Choroid plexus epithelial cell (primary cell): ENCODE data around the gene GARNL3.

ENCODE experiments used
- DNase-seq: peaks from one replicate; pipeline ENCODE4 v3.0.0-alpha.2; 2010; ENCODE audit warnings: low read depth
- H3K4me3 ChIP-seq: 2 replicates; pipeline ENCODE4 v1.5.1; 2011; ENCODE audit warnings: low read depth, mild to moderate bottlenecking, control low read depth, low read length, moderate library complexity
- TF ChIP-seq, protein P1 (sequence below): conservative IDR thresholded peaks from 2 replicates; pipeline ENCODE4 v1.5.1; 2011; ENCODE audit warnings: low read depth, mild to moderate bottlenecking, control low read depth, inconsistent platforms, low read length, moderate library complexity

Gene GARNL3

DNA sequence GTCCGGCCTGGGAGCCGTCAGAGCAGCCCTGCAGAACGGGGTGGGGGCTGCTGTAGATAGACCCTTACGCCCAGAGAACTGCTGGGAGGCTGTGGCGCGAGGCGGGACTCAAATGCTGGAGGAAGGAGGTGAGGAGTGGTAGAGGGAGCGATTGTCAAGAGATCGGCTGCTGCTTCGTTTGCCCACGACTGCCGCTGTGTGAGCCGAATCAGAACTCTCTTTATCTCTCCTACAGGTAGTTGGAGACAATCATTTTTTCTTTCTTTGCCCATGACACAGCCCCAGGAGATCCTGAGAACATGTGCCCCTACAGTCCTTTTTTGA is 160.1 kb downstream of the GARNL3 start:
- TF ChIP-seq, protein P1, sequence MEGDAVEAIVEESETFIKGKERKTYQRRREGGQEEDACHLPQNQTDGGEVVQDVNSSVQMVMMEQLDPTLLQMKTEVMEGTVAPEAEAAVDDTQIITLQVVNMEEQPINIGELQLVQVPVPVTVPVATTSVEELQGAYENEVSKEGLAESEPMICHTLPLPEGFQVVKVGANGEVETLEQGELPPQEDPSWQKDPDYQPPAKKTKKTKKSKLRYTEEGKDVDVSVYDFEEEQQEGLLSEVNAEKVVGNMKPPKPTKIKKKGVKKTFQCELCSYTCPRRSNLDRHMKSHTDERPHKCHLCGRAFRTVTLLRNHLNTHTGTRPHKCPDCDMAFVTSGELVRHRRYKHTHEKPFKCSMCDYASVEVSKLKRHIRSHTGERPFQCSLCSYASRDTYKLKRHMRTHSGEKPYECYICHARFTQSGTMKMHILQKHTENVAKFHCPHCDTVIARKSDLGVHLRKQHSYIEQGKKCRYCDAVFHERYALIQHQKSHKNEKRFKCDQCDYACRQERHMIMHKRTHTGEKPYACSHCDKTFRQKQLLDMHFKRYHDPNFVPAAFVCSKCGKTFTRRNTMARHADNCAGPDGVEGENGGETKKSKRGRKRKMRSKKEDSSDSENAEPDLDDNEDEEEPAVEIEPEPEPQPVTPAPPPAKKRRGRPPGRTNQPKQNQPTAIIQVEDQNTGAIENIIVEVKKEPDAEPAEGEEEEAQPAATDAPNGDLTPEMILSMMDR: no peak
- DNase-seq: peak; percentile 41
- H3K4me3 ChIP-seq: peak overlapping the region; percentile 82

DNA sequence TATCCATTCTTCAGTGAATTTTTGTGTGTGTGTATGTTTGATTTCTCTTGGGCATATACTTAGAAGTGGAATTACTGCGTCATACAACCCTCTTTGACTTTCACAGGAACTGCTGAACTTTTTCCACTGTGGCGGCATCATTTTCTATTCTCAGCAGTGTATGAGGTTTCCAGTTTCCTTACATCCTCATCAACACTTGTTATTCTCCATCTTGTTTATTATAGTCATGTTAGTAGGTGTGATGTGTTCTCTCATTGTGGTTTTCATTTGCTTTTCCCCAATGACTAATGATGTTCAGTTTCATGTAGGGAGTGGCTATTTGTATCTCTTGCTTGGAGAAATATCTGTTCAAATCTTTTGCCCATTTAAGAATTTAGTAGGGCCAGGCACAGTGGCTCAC is 162.2 kb downstream of the GARNL3 start:
- TF ChIP-seq, protein P1: no peak
- no peak for DNase-seq
- no peak overlapping the region for H3K4me3 ChIP-seq

DNA sequence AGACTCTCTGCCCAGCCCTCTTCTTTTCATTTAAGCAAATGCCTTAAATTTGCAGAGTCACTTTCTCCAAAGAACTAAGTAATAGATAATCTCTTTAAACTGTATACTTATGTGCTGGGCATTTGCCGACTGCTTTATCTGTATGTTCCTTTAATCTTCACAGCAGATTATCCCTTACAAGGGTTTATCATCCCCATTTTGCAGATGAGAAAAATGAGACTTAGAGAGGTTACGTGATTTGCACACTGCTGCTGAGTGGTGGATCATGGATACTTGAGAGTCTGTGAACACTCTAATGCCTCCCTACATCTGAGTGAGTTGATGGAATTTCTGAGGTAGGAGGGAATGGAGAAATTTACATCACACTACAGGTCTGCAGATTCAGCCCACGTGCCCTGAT is 163.8 kb downstream of the GARNL3 start:
- TF ChIP-seq, protein P1: no peak
- DNase-seq: no peak
- H3K4me3 ChIP-seq: no peak overlapping the region

DNA sequence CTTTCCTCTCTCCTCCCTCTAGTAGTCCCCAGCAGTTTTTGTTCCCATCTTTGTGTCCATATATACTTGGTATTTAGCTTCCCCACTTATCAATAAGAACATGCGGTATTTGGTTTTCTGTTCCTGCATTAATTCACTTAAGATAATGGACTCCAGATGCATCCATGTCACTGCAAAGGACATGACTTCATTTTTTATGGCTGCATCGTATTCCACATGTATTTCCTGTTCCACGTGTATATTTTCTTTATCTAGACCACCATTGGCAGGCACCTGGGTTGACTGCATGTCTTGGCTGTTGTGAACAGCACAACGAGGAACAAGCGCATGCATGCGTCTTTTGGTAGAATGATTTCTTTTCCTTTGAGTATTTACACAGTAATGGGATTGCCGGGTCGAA is 165.8 kb downstream of the GARNL3 start:
- no peak for DNase-seq

DNA sequence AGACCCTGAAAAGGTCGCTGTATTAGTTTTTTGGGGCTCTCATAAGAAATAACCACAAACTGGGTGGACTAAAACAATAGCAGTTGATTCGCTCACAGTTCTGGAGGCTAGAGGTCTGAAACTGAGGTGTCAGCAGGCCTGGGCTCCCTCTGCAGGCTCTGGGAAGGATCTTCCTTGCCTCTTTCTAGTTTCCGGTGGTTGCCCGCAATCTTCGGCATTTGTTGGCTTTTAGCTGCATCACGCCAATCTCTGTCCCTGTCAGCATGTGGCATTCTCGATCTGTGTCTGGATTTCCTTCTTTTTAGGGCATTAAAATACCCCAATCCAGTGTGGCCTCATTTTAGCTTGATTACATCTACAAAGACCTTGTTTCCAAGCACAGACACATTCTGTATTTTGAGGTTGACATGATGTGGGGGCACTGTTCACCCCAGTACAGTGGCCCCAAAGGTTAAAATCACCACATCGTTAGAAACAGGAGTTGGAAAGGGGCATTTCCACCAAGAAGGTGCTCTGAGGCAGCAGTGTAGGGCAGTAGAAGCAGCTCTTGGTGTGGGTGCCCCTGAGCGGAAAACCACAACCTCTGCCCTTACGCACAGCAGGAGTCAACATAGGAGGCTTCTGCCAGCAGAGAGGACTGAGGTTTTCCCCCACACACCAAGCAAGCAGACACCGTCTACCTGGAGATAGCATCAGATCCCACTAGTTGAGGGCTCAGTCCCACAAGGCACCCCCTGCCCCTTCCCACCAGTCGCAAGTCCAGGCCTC is 173.1 kb downstream of the GARNL3 start:
- peak; percentile 21 for DNase-seq
- TF ChIP-seq, protein P1: peak; percentile 48
- H3K4me3 ChIP-seq: no peak overlapping the region

More for the DNA sequence above, 165.8 kb downstream of the GARNL3 start:
- TF ChIP-seq, protein P1: no peak
- no peak overlapping the region for H3K4me3 ChIP-seq

DNA sequence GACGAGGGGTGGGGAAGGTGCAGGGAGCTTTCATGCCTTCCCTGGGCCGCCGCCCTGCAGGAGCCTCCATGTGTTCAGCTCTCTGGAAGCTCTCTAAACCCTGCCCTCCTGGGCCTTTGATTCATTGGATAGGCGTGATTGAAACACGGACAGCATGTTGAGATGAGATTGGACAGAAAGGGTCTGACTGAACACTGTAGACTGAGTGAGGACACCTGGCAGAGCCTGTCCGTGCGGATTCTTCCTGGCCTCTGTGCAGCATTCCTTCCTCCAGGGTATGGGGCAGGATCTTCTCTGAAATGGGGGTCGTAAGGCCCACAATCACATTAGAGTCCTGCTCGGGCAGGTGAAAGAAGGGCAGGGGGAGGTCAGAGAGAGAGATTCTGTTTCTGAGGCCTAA is 173.8 kb downstream of the GARNL3 start:
- no peak overlapping the region for H3K4me3 ChIP-seq
- TF ChIP-seq, protein P1: no peak
- no peak for DNase-seq
